Activated CD8-positive, alpha-beta memory T cell treated with anti-CD3 and anti-CD28 coated beads, Interleukin-2, amount 50 U/mL, for 48 hours (primary cell): ENCODE results near the gene SAP25.
"Not testable (repeated sequence)": the region's sequence is repeated elsewhere in the genome, so short reads cannot be mapped to it uniquely, and the experiment has no call there.

Experiments
- DNase-seq: peaks from one replicate; pipeline ENCODE4 v3.0.0-alpha.2; 2020

Gene SAP25

GRCh38 chr7:100556541-100556940, 17.2 kb downstream of the SAP25 start:
- DNase-seq, result no peak

- no peak for DNase-seq
Observed at GRCh38 chr7:100555701-100556100, 18.0 kb downstream of the SAP25 start.

- no peak for DNase-seq
Observed at GRCh38 chr7:100553032-100553431, 20.7 kb downstream of the SAP25 start.

GRCh38 chr7:100552532-100552931, 21.2 kb downstream of the SAP25 start:
- no peak for DNase-seq

- not testable (repeated sequence) for DNase-seq
Observed at GRCh38 chr7:100548446-100548845, 25.3 kb downstream of the SAP25 start.

GRCh38 chr7:100547872-100548271, 25.8 kb downstream of the SAP25 start:
- no peak for DNase-seq

GRCh38 chr7:100546926-100547800, 26.5 kb downstream of the SAP25 start:
- DNase-seq, result no peak

GRCh38 chr7:100546129-100546925, 27.4 kb downstream of the SAP25 start:
- DNase-seq, result no peak

- DNase-seq, result peak; percentile 82
Observed at GRCh38 chr7:100545360-100546128, 28.2 kb downstream of the SAP25 start.

- DNase-seq, result no peak
Observed at GRCh38 chr7:100544967-100545359, 28.7 kb downstream of the SAP25 start.

GRCh38 chr7:100544386-100544785, 29.3 kb downstream of the SAP25 start:
- no peak for DNase-seq

- no peak for DNase-seq
Observed at GRCh38 chr7:100543586-100543985, 30.1 kb downstream of the SAP25 start.

- not testable (repeated sequence) for DNase-seq
Observed at GRCh38 chr7:100541309-100541708, 32.4 kb downstream of the SAP25 start.

GRCh38 chr7:100540073-100540723, 33.5 kb downstream of the SAP25 start:
- no peak for DNase-seq

- DNase-seq, result no peak
Observed at GRCh38 chr7:100539436-100540006, 34.2 kb downstream of the SAP25 start.

GRCh38 chr7:100538654-100539435, 34.9 kb downstream of the SAP25 start, which contains the start of gene AGFG2:
Gene AGFG2 (plus strand): TSS chr7:100539203. CDS start chr7:100539347, 144 bp downstream.
- DNase-seq, result peak; percentile 99

GRCh38 chr7:100538348-100538653, 35.4 kb downstream of the SAP25 start:
- DNase-seq, result no peak

- not testable (repeated sequence) for DNase-seq
Observed at GRCh38 chr7:100536695-100537094, 37.0 kb downstream of the SAP25 start.

GRCh38 chr7:100535982-100536381, 37.7 kb downstream of the SAP25 start:
- not testable (repeated sequence) for DNase-seq

GRCh38 chr7:100532165-100533022, 41.3 kb downstream of the SAP25 start:
- DNase-seq, result no peak
